ENCODE results near the gene DNMBP.

The DNMBP gene, protein sequence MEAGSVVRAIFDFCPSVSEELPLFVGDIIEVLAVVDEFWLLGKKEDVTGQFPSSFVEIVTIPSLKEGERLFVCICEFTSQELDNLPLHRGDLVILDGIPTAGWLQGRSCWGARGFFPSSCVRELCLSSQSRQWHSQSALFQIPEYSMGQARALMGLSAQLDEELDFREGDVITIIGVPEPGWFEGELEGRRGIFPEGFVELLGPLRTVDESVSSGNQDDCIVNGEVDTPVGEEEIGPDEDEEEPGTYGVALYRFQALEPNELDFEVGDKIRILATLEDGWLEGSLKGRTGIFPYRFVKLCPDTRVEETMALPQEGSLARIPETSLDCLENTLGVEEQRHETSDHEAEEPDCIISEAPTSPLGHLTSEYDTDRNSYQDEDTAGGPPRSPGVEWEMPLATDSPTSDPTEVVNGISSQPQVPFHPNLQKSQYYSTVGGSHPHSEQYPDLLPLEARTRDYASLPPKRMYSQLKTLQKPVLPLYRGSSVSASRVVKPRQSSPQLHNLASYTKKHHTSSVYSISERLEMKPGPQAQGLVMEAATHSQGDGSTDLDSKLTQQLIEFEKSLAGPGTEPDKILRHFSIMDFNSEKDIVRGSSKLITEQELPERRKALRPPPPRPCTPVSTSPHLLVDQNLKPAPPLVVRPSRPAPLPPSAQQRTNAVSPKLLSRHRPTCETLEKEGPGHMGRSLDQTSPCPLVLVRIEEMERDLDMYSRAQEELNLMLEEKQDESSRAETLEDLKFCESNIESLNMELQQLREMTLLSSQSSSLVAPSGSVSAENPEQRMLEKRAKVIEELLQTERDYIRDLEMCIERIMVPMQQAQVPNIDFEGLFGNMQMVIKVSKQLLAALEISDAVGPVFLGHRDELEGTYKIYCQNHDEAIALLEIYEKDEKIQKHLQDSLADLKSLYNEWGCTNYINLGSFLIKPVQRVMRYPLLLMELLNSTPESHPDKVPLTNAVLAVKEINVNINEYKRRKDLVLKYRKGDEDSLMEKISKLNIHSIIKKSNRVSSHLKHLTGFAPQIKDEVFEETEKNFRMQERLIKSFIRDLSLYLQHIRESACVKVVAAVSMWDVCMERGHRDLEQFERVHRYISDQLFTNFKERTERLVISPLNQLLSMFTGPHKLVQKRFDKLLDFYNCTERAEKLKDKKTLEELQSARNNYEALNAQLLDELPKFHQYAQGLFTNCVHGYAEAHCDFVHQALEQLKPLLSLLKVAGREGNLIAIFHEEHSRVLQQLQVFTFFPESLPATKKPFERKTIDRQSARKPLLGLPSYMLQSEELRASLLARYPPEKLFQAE (N-terminal part only)

DNA sequence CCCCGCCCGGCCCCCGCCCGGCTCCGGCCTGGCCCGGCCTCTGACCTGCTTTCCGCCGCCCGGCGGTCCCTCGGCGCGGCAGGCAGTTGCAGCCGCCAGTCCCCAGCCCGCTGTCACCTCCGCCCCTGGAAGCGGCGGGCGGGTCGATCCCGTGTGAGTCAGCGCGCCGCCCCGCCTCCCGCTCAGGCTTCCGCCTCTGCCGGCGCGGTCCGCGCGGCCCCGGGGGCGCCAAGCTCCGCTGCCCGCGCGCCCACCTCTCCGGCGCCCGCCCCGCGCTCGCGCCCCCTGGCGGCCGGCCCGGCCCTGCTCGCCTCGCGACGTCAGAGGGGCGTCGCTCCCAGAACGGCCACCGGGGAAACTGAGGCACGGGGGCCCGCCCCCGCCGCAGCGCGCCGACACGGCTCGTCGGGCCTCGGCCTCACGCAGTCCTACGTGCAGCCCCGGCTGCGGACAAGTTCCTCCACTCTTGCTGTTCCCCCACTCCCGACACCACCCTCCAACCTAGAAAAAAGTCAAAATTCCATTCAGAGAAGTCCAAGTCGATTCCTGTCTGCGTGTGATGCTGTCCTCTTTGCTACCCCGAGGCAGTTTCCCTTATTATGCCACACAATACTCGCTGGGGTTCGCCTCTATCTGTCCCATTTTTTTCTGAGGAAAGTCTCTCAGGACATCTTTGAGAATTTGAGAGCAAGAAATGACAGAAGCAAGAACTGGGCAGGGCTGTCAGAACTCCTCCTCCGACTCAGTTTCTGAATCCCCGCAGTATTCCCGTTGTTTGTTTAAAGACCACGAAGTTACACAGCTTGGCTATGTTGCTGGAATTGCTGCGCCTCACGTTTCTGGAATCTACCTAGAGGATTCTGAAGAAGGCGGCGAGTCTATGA, at the start of gene DNMBP:
Gene DNMBP, minus strand, starts transcription at position 155 of the 884 bp plus-strand sequence. CDS start 37,823 bp downstream, outside the sequence.
- DNase-seq (ENCODE audit: low read depth, low spot score), result peak; percentile 96

DNA sequence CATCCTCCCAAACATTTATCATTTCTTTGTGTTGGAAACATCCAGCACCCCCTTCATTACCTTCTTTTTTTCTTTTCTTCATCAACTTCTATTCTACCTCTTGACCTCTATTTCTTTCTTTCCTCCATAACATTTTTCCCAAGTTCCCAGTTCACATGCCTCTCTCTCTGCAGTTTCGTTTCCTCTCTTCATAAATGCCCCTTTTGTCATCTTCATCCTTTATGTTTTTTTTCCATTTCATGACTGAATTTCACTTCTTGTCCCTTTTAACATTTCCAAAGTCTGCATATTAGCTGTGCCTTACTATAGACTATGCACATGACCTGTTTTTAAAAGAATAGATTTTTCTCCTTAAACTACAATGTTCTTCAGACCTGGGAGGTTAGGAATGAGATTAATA, 48.2 kb upstream of the DNMBP start:
- no peak for DNase-seq (ENCODE audit: low read depth, low spot score)

DNA sequence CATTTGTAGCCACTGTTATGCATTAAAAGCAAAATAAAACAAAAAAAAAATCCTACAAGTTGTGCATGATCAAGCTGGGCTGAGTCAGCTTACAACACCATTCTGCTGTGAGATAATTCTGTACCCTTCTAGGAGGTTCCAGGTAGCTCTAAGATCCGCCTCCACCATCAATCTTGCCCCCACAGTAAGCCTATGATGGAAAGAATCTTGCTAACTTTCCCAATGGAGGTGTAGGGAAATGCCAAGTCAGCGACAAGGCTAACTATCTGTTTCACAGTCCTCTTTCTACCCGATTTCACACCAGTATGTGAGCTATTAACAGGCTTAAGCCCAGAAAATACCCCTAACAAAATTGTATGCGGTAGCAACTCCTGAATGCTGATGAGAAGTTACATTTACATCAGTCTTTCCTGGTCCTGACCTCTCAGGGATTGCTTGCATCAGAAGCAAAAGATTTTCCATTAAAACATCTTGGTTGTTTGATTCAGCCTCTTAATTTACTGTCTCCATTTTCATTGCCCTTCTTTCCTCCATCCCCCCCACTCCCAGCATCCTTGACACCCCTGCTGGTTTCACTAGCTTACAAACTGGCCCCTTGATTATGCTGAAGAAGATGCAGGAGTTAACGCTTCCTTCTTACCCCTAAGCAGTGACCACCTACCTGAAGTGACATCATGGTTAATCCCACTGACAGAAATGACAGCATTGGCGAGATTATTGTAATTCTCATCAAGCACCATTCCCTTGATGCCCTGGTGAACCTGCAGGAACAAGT, 44.1 kb upstream of the DNMBP start:
- DNase-seq (ENCODE audit: low read depth, low spot score), result no peak

DNA sequence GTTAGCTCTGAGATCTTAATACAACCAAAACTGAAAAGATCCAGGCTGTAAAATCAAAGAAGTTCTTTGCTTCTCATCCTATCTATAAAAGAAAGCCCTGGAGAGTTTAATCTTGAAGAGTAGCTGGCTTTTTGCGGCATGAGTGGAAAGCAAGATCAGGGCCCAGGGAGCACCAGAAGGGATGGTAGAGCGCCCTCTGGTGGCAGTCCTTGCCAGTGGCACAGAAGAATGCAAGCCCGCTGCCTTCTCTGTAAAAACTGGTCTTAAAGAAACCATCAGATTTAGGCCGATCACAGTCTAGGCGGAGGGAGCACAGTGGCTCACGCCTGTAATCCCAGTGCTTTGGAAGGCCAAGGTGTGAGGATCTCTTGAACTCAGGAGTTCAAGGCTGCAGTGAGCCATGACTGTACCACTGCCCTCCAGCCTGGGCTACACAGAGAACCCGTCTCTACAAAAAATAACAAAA, 36.3 kb upstream of the DNMBP start:
- DNase-seq (ENCODE audit: low read depth, low spot score), result peak; percentile 93

DNA sequence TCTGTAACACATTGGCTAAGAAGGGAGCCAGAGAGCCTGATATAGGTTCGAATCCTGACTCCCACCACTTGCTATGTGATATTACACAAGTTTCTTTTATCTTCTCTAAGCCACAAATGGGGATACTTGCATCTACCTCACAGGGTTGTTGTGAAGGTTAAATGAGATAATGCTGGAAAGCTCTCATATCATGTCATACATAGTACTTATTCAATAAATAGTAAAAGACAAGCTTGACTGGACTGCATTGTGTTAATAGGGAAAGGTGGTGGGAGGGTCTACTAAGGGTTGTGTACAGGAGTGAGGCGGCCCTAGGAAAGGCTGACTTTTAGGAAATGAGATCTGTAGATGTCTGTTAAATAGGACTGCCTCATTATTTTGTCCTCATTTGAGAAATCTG, 35.8 kb upstream of the DNMBP start:
- no peak for DNase-seq (ENCODE audit: low read depth, low spot score)

DNA sequence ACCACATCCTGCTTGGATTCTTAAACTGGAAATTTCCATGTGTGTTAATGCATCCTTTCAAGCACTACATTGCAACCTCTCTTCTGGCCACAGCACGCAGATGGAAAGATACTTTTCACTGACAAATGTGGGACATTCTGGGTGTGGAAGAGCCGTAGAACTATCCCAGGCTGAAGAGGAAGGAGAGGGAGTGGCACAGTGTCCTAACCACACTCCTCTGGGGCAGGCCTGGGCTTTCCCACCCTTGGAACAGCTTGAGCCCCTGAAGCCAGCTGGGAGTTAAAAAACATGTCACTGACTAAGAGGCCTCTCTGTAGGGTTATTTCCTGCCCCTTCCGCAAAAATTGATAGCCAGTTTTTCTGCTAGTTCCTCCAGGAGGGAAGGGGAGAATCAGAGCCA, 34.0 kb upstream of the DNMBP start:
- DNase-seq (ENCODE audit: low read depth, low spot score), result no peak

DNA sequence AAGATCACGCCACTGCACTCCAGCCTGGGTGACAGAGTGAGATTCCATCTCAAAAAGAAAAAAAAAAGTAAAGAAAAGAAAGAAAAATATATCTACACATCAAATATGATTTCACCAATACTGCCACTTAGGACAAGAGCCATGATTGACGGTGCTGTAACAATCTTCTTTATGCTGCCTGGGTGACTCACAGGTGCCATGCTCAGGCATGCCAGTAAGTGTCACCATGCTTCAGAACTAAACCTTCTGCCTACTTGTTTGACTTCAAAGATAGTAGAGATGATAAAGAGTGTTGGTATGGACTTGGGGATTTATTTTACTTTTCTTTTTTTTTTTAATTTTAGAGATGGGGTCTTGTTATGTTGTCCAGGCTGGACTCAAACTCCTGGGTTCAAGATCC, 33.6 kb upstream of the DNMBP start:
- DNase-seq (ENCODE audit: low read depth, low spot score), result no peak

DNA sequence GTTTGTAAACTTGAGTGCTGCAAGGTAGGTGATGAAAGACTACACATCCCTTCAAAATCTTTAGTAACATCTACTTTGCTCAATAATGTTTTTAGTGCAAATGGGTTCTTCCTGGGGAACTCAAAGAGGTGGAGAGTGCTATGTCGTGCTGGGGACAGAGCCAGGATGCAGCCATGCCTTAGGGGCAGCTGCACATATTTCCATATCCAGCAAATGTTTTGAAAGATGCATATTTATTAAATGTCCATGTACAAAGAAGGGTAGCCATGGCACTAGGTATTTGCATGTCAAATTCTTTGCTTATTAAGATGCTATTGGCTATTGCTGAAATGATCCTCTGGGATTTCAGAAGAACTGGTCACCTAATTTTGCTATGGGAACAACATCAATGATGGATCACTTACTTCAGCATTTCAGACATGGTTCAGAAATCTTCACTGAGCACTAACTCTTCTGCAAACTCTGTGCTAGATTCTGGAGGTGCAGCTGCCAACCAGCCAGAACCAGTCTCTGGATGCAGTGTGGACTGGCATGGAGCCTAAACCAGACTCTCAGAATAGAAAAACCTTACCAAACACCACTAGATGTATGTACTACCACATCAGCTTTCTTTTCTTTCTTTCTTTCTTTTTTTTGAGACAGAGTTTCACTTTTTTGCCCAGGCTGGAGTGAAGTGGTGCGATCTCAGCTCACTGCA, 31.7 kb upstream of the DNMBP start:
- DNase-seq (ENCODE audit: low read depth, low spot score), result no peak

DNA sequence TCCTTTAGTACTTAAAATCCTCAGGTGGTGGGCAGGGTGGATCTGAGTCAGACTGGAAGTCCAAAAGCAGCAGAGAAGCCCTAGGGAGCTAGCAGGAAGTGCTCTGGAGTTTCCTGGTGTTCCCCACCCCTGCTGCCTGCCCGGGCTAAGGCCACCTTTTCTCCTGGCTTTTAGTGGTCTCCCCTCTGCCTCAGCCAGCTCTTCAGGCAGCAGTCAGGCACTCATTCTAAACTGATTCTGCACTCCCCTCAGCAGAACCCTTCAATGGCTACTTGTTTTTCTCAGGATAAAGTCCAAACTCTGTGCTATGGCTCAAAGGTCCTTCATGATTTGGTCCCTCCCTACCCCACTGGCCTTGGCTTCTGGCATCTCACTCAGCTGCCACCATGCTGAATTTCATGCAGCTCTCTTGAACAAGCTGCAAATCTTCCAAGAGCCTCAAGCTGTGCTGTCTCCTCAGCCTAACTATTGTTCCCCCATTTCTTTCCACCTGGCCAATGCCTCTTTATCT, 28.9 kb upstream of the DNMBP start:
- no peak for DNase-seq (ENCODE audit: low read depth, low spot score)

DNA sequence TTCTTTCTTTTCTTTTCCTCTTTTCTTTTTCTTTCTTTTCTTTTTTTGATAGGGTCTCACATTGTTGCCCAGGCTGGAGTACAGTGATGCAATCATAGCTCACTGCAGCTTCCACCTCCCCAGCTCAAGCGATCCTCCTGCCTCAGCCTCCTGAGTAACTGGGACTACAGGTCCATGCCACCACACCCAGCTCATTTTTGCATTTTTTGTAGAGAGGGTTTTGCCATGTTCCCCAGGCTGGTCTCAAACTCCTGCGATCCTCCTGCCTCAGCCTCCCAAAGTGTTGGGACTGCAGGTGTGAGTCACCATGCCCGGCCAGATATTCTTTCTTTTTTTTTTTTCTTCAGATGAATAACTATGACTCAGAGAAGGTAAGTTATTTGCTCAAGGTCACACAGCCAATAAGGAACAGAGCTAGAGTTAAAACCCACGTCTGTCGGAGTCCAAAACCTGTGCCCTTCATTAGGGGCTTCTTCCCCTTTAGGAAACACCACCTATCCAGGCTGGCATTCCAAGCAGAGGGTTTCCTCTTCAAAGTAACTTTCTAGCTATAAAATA, 28.1 kb upstream of the DNMBP start:
- no peak for DNase-seq (ENCODE audit: low read depth, low spot score)

DNA sequence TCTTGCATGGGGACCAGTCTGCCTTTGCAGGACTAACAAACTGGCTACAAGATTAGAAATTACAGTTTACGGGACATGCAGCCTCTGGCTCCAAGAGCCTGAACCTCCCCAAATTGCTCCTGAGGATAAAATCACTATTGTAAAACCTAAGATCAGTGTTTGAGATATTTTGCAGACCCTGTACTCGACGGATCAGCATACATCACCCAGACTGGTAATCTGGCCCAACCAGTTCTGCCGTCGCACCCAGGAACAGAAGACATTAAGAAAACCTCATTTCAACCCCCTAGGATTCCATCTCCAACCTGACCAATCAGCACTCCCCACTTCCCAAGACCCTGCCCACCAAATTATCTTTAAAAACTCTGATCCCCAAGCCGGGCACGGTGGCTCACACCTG, 27.1 kb upstream of the DNMBP start:
- DNase-seq (ENCODE audit: low read depth, low spot score), result no peak

DNA sequence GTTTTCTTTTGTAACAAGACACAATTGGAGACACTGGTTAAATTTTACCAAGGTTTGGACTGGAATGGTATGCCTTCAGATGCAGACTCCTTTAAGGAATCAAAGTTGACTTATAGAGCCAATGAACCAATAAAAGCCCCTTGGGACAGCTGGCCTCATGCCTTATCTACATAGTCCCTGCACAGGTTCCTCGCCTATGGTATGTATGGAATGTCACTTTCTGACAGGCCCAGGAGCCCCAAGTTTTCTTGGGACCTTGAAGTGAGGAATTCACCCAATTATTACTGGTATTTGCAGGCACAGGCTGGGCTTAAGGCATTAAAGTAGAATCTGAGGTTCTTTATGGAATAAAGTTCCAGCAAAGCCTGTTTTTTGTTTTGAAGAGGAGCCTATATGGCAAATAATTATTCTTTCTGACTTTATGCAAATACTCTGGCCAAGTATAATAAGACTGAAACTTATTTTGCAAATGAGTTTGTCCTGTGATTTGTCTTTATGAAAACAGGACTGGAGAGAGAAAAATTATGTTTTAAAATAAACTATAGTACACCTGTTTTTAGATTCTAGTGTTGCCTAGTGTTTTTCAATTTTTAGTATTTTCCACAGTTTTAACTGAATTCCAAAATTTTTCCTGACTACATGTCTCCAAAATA, 24.1 kb upstream of the DNMBP start:
- no peak for DNase-seq (ENCODE audit: low read depth, low spot score)

DNA sequence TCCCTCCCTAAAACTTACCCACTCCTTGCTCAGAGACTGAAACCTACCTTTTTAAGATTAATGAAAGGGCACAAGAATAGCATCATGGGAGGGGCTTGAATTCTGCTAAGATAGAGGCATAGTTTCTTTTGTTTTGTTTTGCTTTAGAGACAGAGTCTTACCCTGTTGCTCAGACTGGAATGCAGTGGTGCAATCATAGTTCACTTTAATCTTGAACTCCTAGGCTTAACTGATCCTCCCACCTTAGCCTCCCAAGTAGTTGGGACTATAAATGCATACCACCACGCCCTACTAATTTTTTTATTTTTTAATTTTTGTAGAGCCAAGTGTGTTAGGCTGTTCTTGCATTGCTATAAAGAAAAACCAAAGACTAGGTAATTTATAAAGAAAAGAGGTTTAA, 17.7 kb upstream of the DNMBP start:
- DNase-seq (ENCODE audit: low read depth, low spot score), result no peak

DNA sequence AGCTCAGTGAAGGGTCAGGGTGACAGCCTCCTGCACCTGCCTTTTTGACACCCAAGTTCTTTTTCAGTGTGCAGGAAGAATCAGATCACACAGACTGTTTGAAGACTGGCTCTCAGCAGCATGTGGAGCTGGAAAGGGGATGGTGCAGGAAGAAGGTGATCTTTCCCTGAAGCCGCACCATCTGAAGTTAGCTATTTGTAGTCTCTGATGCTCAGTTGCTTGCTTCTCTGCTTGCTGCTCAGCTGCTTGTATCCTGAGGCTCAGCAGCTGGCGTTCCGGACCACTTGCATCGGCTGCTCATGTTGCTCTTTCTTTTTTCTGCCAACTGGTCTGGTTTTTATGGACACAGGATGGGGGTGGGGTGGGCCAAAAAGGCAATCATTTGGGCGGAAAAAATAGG, 15.8 kb upstream of the DNMBP start:
- DNase-seq (ENCODE audit: low read depth, low spot score), result no peak

DNA sequence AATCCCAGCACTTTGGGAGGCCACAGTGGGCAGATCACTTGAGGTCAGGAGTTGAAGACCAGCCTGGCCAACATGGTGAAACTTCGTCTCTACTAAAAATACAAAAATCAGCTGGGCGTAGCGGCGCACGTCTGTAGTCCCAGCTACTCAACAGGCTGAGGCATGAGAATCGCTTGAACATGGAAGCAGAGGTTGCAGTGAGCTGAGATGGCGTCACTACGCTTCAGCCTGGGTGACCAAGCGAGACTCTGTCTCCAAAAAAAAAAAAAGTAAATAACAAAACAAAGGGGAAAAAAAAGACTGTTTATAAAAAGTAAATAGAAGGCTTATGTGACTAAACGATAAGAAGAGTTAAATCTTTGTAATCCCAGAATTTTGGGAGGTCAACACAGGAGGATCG, 15.0 kb upstream of the DNMBP start:
- DNase-seq (ENCODE audit: low read depth, low spot score), result no peak

DNA sequence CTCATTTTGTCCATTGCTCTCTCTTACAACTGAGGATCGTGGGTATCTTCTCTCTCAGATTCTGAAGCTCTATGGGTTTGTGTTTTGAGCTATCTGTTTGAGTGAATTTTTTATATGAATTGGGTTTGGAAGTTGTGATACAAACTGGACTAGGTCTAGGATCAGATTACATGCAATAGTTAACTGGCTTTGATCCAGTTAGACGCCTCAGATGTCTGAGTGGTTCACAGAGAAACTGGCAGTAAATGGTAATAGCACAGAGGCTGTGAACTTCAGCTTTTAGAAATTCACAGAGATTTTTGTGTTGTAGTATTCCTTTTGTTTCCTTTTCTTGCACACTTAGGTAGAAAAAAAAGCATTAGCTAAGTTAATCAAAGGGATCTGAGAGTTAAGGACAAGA, 12.7 kb upstream of the DNMBP start:
- DNase-seq (ENCODE audit: low read depth, low spot score), result peak; percentile 41

DNA sequence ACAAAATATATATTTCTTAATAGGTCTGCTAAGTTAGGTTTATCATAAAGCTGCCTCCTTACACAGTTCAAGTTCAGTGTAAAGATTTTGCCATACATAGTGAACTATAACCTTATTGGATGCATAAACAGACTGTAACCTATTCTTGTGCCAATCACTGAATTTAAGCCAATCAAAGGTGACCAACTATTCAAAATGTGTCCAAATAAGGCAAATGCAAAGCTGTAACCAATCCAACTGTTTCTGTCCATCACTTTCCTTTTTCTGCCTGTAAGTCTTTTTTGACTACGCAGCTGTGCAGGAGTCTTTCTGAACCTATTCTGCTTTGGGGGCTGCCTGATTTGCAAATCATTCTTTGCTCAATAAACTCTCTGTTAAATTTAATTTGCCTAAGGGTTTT, 11.6 kb upstream of the DNMBP start:
- DNase-seq (ENCODE audit: low read depth, low spot score), result no peak

DNA sequence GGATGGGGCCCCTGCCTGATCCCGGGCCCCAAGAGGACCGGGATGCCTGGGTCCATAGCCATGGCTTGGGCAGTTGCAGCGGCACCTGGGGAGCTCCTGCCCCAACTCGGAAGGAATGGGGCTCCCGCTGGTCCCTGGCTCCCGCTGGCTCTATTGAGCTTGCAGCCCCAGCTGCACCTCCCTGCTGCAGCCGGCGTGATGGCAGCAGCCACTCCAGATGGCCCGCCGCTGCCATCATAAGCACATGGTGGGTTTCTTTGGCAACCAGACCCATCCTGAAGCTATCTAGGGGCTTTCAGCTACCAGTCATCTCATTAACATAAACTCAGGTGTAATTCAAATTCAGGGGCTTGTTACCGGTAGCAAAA, 11.1 kb upstream of the DNMBP start:
- no peak for DNase-seq (ENCODE audit: low read depth, low spot score)
